Activated CD4-positive, alpha-beta memory T cell treated with anti-CD3 and anti-CD28 coated beads, Interleukin-2, amount 10 ng/mL, durations not matched to agents 7 days and 5 days (primary cell): ENCODE measurements around the gene OR52W1. TPM values are rescaled to one million over a fixed set of nuclear protein-coding genes. Genes with fewer than 3 reads are reported as not detected.

Experiments
- CTCF ChIA-PET: fragments of 350-600 bp; sonication (Branson Sonifier 250); formaldehyde crosslinking; loops from one replicate; lab custom pipeline; 2021; ENCODE audit warnings: antibody characterized with exemption, inconsistent platforms; lab: Charles Lee
- POLR2A ChIA-PET: fragments of 350-600 bp; sonication (Branson Sonifier 250); formaldehyde crosslinking; loops from one replicate; lab custom pipeline; 2021; ENCODE audit warnings: antibody characterized with exemption; lab: Charles Lee
- DNase-seq: peaks from one replicate; pipeline ENCODE4 v3.0.0-alpha.2; 2020
- H3K27ac Mint-ChIP-seq: one replicate; pipeline ENCODE4 v1.8.0; 2021; ENCODE audit warnings: mild to moderate bottlenecking, mixed read lengths
- H3K27me3 Mint-ChIP-seq: one replicate; pipeline ENCODE4 v1.8.0; 2021; ENCODE audit warnings: mixed read lengths
- H3K36me3 Mint-ChIP-seq: one replicate; pipeline ENCODE4 v1.8.0; 2021; ENCODE audit warnings: low read depth, mixed read lengths
- H3K4me1 Mint-ChIP-seq: one replicate; pipeline ENCODE4 v1.8.0; 2021; ENCODE audit warnings: mixed read lengths
- H3K4me3 Mint-ChIP-seq: one replicate; pipeline ENCODE4 v1.8.0; 2021; ENCODE audit warnings: mild to moderate bottlenecking, mixed read lengths
- H3K9me3 Mint-ChIP-seq: one replicate; pipeline ENCODE4 v1.8.0; 2021; ENCODE audit warnings: mixed read lengths
- total RNA-seq, 2 experiments: library from RNA; stranded (reverse); gene quantifications; one replicate each; pipeline ENCODE4 v1.2.3, GENCODE V29; 2021

Gene OR52W1
- total RNA-seq, 2 experiments from 2014 or later = not detected

DNA sequence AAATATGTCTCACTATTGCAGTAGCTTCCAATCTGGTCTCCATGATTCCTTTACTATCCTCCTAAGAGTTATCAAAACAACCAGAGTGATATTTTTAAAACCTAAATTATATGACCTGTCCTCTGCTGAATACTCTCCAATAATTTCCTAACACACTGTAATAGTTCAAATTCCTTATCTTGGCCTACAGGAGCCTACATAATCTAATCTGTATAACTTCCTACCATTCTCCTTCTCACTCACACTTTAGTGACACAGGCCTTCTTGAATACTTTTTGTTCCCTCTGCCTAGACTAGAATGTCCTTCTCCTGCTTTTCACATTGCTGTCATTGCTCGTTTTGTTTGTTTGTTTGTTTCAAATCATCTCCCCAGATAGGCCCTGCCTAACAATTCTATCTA lies 26.0 kb downstream of the OR52W1 start:
- no peaks in the 10 kb centered on the region for H3K9me3 Mint-ChIP-seq
- DNase-seq = no peak
- H3K36me3 Mint-ChIP-seq = peaks cover 30% of the 10 kb centered on the region
- peaks cover 17% of the 10 kb centered on the region for H3K4me1 Mint-ChIP-seq
- ChIA-PET POLR2A (interaction anchor here (1.3 kb wide), 2 partner anchors 10 to 19 kb away, joined by 3 read pairs; no protein-coding TSS in a partner anchor), CTCF (no interaction called here)
- no peaks in the 10 kb centered on the region for H3K27me3 Mint-ChIP-seq
- no peak overlapping the region for H3K27ac Mint-ChIP-seq
- H3K4me3 Mint-ChIP-seq = no peak overlapping the region

- Mint-ChIP-seq H3K36me3 (peaks cover 24% of the 10 kb centered on the region), H3K9me3 (no peaks in the 10 kb centered on the region), H3K27me3 (no peaks in the 10 kb centered on the region), H3K4me1 (peaks cover 25% of the 10 kb centered on the region), H3K27ac (no peak overlapping the region), H3K4me3 (no peak overlapping the region)
- DNase-seq = no peak
- POLR2A ChIA-PET = interaction anchor here (1.3 kb wide), 1 partner anchor 10 kb away, joined by 3 read pairs; no protein-coding TSS in a partner anchor
- CTCF ChIA-PET = no interaction called here
Measured at GRCh38 chr11:6225896-6226295, 26.9 kb downstream of the OR52W1 start.

DNA sequence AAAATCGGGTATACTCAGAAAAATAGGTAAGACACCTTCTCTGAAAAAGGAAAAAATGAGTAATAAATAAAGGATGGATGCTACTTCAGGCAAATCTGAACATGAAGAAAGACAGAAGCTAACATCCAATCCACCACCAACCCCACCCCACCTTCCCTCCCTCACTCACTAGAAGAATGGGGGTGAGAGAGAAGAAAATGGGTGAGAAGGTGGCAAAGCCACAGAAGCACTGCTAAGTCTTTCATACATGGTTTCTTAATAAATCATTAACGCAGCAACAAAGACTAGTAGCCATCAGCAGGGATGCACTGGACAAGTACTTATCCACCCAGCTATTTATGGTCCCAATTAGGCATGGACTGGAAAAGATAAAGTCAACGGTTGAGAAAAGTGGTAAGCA lies 29.5 kb downstream of the OR52W1 start:
- Mint-ChIP-seq H3K27me3 (no peaks in the 10 kb centered on the region), H3K27ac (no peak overlapping the region), H3K4me1 (peaks cover 38% of the 10 kb centered on the region), H3K4me3 (no peak overlapping the region), H3K36me3 (peaks cover 15% of the 10 kb centered on the region), H3K9me3 (no peaks in the 10 kb centered on the region)
- ChIA-PET CTCF (interaction anchor here (0.8 to 1.4 kb wide), 2 partner anchors 22 to 150 kb away, joined by 3 to 4 read pairs; no protein-coding TSS in a partner anchor), POLR2A (no interaction called here)
- no peak for DNase-seq

- no peak overlapping the region for H3K4me3 Mint-ChIP-seq
- H3K36me3 Mint-ChIP-seq = peaks cover 12% of the 10 kb centered on the region
- peaks cover 49% of the 10 kb centered on the region for H3K4me1 Mint-ChIP-seq
- DNase-seq = peak; percentile 50
- no peaks in the 10 kb centered on the region for H3K9me3 Mint-ChIP-seq
- H3K27me3 Mint-ChIP-seq = no peaks in the 10 kb centered on the region
- ChIA-PET POLR2A (interaction anchor here (1.3 to 1.8 kb wide), 2 partner anchors 13 to 90 kb away, joined by 3 to 6 read pairs; partner anchors contain the start of gene CAVIN3), CTCF (interaction anchor here (1.2 to 1.6 kb wide), 2 partner anchors 21 to 133 kb away, joined by 3 read pairs; no protein-coding TSS in a partner anchor)
- no peak overlapping the region for H3K27ac Mint-ChIP-seq
Measured at GRCh38 chr11:6229911-6230310, 30.9 kb downstream of the OR52W1 start.

DNA sequence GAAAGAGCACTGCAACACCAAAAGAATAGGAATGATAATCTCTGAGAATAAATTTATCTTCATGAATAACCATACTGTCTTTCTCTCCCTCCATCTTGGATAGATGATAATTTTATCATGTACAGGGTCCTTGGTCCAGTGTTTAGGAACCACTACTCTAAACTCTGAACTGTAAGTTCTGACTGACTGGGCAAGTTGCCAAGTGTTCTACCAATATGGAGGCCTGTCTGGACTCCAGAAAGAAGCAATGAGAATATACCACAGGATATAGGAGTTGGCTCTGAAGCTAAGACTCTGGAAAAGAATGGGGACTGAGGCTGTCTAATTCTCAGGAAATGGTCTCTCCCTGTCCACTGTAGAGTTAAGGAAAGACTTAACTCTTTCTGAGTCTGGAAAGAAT lies 33.9 kb downstream of the OR52W1 start:
- H3K4me1 Mint-ChIP-seq = peaks cover 46% of the 10 kb centered on the region
- no peak for DNase-seq
- H3K27ac Mint-ChIP-seq = no peak overlapping the region
- no peaks in the 10 kb centered on the region for H3K27me3 Mint-ChIP-seq
- no peaks in the 10 kb centered on the region for H3K9me3 Mint-ChIP-seq
- peaks cover 6% of the 10 kb centered on the region for H3K36me3 Mint-ChIP-seq
- CTCF ChIA-PET = interaction anchor here (0.6 to 3.3 kb wide), 2 partner anchors 19 to 131 kb away, joined by 3 to 17 read pairs; no protein-coding TSS in a partner anchor
- POLR2A ChIA-PET = no interaction called here
- H3K4me3 Mint-ChIP-seq = peak overlapping the region; percentile 23

DNA sequence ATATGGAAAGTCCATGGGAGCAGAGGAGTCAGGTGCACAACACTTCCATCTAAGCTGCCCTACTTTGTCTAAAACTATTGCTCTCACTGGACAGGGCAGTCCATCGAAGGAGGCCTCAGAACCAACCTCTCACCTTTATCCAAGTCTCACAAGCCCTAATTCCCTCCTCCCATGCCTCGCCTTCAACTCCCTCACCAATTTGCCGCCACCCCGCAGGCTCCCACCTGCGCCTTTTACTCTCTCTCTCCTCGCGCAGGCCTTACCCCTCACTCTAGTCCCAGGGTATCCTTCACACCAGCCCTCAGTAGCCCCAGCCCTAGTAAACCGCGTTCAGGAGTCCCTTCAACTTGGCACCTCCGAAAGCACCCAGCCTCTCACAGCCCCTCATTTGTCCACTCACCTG lies 35.0 kb downstream of the OR52W1 start:
- no peak for DNase-seq
- Mint-ChIP-seq H3K4me1 (peaks cover 46% of the 10 kb centered on the region), H3K9me3 (no peaks in the 10 kb centered on the region), H3K36me3 (peaks cover 4% of the 10 kb centered on the region), H3K4me3 (peak overlapping the region; percentile 99), H3K27ac (peak overlapping the region; percentile 84), H3K27me3 (no peaks in the 10 kb centered on the region)
- CTCF ChIA-PET = interaction anchor here (1.0 to 3.3 kb wide), 3 partner anchors 18 to 145 kb away, joined by 3 to 17 read pairs (median 4); no protein-coding TSS in a partner anchor
- POLR2A ChIA-PET = interaction anchor here (0.9 to 1.9 kb wide), 5 partner anchors 9 to 88 kb away, joined by 3 to 10 read pairs (median 4); partner anchors contain the start of gene CAVIN3

DNA sequence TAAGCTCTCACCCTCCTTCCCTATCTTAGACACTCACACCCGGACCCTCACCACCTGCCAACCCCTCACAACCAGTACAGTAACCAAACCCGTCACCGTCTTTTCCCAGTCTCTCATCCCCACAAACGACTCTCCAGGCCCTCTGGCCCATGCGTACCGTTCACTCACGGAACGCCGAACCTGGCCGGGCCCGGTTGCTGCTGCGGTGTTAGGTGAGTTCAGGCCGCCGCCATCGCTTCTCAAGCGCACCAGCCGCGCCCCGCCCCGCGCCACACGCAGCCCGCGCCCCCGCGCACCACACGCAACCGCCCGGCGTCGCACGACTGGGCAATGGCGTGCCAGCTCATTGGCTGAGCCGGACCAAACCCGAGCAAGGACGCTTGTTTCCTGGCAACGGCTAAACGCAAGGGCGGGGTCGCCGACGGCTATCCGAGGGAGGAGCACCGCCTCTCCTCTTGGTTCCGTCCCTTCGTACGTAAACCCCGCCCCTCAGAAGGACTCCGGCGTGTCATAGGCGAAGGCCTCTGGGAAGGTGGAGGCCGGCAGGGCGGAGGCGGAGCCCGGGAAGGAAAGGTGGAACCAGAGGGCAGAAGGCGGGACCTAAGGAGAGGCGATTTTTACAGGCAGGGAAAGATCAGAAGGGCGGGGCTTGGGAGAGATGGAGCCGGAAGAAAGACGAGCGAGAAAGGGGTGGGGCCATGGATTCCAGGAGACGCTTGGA lies 35.5 kb downstream of the OR52W1 start, which contains the start of gene FHIP1B:
TSS of gene FHIP1B (minus strand) at position 250 of the 721 bp plus-strand sequence. CDS start 10,120 bp downstream, outside the sequence.
- H3K9me3 Mint-ChIP-seq = no peaks in the 10 kb centered on the region
- peaks cover 4% of the 10 kb centered on the region for H3K36me3 Mint-ChIP-seq
- peak within 1 kb of the TSS; percentile 99 for H3K4me3 Mint-ChIP-seq
- CTCF ChIA-PET = interaction anchor here (0.8 to 3.3 kb wide), 6 partner anchors 17 to 145 kb away, joined by 3 to 17 read pairs (median 3); no protein-coding TSS in a partner anchor
- peaks cover 42% of the 10 kb centered on the region for H3K4me1 Mint-ChIP-seq
- peak; percentile 100 for DNase-seq
- no peaks in the 10 kb centered on the region for H3K27me3 Mint-ChIP-seq
- POLR2A ChIA-PET = interaction anchor here (0.6 to 1.9 kb wide), 7 partner anchors 8 to 87 kb away, joined by 3 to 10 read pairs (median 3); partner anchors contain the start of gene CAVIN3
- peak within 1 kb of the TSS; percentile 84 for H3K27ac Mint-ChIP-seq

DNA sequence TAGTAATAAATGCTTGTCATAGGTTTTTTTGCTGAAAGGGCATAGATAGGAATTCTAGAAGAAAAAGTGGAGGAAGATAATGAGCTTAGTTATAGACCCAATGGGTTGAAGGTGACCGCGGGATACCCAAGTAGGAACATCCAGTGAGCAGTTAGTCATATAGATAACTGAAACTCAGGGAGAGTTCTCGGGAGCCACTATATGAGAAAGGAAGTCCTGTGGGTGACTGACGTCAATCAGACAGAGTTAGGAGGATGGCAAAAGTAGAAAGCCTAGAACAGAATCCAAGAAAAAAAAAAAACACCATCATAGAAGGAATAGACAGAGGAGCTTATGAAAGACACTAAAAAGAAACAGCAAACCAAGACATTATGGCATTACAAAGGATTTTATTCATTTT lies 38.2 kb downstream of the OR52W1 start:
- no peak overlapping the region for H3K27ac Mint-ChIP-seq
- H3K4me3 Mint-ChIP-seq = no peak overlapping the region
- POLR2A ChIA-PET = interaction anchor here (0.6 to 1.7 kb wide), 2 partner anchors 83 to 447 kb away, joined by 3 to 5 read pairs; partner anchors contain the start of gene CAVIN3
- no peaks in the 10 kb centered on the region for H3K9me3 Mint-ChIP-seq
- CTCF ChIA-PET = interaction anchor here (1.1 to 3.3 kb wide), 6 partner anchors 14 to 499 kb away, joined by 3 to 23 read pairs (median 4); partner anchors contain the start of gene CAVIN3
- no peaks in the 10 kb centered on the region for H3K36me3 Mint-ChIP-seq
- DNase-seq = no peak
- H3K27me3 Mint-ChIP-seq = no peaks in the 10 kb centered on the region
- peaks cover 23% of the 10 kb centered on the region for H3K4me1 Mint-ChIP-seq

DNA sequence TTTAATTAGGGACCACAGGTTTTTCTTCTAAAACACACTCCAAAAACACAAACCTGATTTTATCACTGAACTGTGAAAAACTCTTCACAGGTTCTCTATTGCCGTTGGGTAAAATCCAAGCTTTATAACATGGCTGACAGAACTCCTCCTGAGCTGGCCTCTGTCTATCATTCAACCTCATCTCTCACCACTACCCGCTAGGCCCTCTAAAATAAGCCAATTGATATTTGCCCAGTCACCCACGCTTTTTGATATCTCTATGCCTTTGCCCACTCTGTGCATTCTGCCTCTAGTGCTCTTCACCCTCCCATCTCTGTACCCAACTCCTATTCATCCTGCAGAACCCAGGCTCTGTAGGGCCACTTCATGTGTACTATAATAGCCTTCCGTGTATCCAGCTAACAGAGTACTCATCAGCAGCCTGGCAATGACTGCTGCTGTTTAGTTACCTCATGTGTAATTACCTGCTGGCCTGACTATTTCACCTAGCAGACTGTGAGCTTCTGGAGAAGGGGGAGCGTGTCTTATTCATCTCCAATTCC lies 38.8 kb downstream of the OR52W1 start:
- ChIA-PET POLR2A (interaction anchor here (1.7 kb wide), 1 partner anchor 82 kb away, joined by 5 read pairs; the partner anchor contains the start of gene CAVIN3), CTCF (interaction anchor here (1.1 to 3.3 kb wide), 6 partner anchors 13 to 499 kb away, joined by 3 to 23 read pairs (median 4); no protein-coding TSS in a partner anchor)
- H3K4me1 Mint-ChIP-seq = peaks cover 22% of the 10 kb centered on the region
- no peak for DNase-seq
- no peak overlapping the region for H3K4me3 Mint-ChIP-seq
- H3K27ac Mint-ChIP-seq = no peak overlapping the region
- H3K36me3 Mint-ChIP-seq = no peaks in the 10 kb centered on the region
- no peaks in the 10 kb centered on the region for H3K27me3 Mint-ChIP-seq
- no peaks in the 10 kb centered on the region for H3K9me3 Mint-ChIP-seq

DNA sequence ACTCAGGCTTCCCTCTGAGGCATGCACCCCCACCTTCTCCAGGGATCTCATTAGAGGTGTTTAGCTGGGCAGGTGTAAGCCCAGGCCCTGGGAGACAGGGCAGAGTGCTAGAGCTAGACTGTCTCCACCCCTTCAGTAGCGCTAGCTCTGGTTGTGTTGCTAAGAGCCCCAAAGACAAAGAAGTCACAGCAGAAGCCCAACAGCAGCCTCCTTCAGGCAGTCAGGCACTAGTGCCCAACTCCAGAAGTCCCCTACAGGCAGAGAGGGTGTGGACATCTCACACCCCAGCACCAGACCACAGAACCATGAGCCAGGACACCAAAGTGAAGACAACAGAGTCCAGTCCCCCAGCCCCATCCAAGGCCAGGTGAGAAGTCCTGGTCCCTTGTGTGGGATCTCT lies 39.9 kb downstream of the OR52W1 start, which contains the start of gene CNGA4:
TSS of gene CNGA4 (plus strand) at position 188 of the 400 bp plus-strand sequence. CDS start at position 306, 118 bp downstream.
- ChIA-PET POLR2A (no interaction called here), CTCF (interaction anchor here (3.3 kb wide), 1 partner anchor 12 kb away, joined by 23 read pairs; no protein-coding TSS in a partner anchor)
- no peaks in the 10 kb centered on the region for H3K36me3 Mint-ChIP-seq
- H3K27me3 Mint-ChIP-seq = no peaks in the 10 kb centered on the region
- H3K4me1 Mint-ChIP-seq = peaks cover 13% of the 10 kb centered on the region
- no peak within 1 kb of the TSS for H3K4me3 Mint-ChIP-seq
- H3K27ac Mint-ChIP-seq = no peak within 1 kb of the TSS
- no peak for DNase-seq
- H3K9me3 Mint-ChIP-seq = no peaks in the 10 kb centered on the region

GRCh38 chr11:6240139-6240538 lies 41.1 kb downstream of the OR52W1 start:
- ChIA-PET CTCF (interaction anchor here (0.9 kb wide), 1 partner anchor 11 kb away, joined by 3 read pairs; no protein-coding TSS in a partner anchor), POLR2A (no interaction called here)
- DNase-seq = no peak
- peaks cover 2% of the 10 kb centered on the region for H3K27me3 Mint-ChIP-seq
- H3K36me3 Mint-ChIP-seq = no peaks in the 10 kb centered on the region
- no peaks in the 10 kb centered on the region for H3K9me3 Mint-ChIP-seq
- no peak overlapping the region for H3K27ac Mint-ChIP-seq
- H3K4me3 Mint-ChIP-seq = no peak overlapping the region
- peaks cover 3% of the 10 kb centered on the region for H3K4me1 Mint-ChIP-seq

DNA sequence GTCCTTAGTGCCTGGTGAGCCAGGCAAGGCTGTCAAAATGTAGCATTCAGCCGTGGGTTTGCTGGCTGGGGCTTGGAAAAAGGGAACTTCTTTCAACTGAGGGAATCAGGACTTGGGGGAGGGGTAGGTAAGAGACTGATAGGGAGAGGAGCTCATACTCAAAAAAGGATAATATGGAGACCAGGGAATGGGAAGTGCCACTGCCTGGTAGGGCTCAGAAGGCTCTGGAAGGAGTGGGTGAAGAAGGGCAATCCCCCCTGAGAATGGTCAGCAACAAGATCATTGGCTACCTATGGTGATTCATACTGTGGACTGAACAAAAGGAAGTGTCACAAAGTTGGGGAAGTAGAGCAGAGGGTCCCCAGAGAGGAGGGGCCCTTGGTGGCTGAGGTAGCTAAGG lies 41.8 kb downstream of the OR52W1 start:
- Mint-ChIP-seq H3K4me3 (no peak overlapping the region), H3K4me1 (no peaks in the 10 kb centered on the region), H3K27me3 (peaks cover 6% of the 10 kb centered on the region), H3K27ac (no peak overlapping the region), H3K36me3 (no peaks in the 10 kb centered on the region), H3K9me3 (no peaks in the 10 kb centered on the region)
- no peak for DNase-seq
- CTCF ChIA-PET = interaction anchor here (0.9 kb wide), 1 partner anchor 11 kb away, joined by 3 read pairs; no protein-coding TSS in a partner anchor
- POLR2A ChIA-PET = no interaction called here
